Urinary bladder (tissue), 4 donors: ENCODE data around the gene OTUB2. TPM values are rescaled to one million over a fixed set of nuclear protein-coding genes. Genes with fewer than 3 reads are reported as not detected.

Source experiments
- DNase-seq: peaks from one replicate; pipeline ENCODE4 v3.0.0-alpha.2; 2015; ENCODE audit errors: extremely low spot score
- H3K27ac ChIP-seq: one replicate; pipeline ENCODE4 v1.5.1; 2013; ENCODE audit warnings: low read depth, mild to moderate bottlenecking, moderate library complexity
- H3K36me3 ChIP-seq: one replicate; pipeline ENCODE4 v1.6.1; 2013; ENCODE audit warnings: mild to moderate bottlenecking, moderate library complexity; ENCODE audit not compliant: insufficient read depth
- H3K4me1 ChIP-seq: one replicate; pipeline ENCODE4 v1.6.1; 2013; ENCODE audit warnings: mild to moderate bottlenecking, moderate library complexity; ENCODE audit not compliant: insufficient read depth
- H3K4me3 ChIP-seq: one replicate; pipeline ENCODE4 v1.5.1; 2013; ENCODE audit warnings: low read depth, low read length
- WGBS: extraction: QIAGEN DNeasy Blood & Tissue Kit; methylation state at CpG from one replicate; pipeline ENCODE4 v1.1.7; 2013; 5-methylcytosine and 5-hydroxymethylcytosine counted together
- polyA plus RNA-seq: library from polyadenylated mRNA; stranded (reverse); fragments of 200-250 nt; gene quantifications from one replicate; pipeline ENCODE4 v1.2.3, GENCODE V29; 2013
- total RNA-seq: library from RNA; depleted of rRNA; stranded (reverse); fragments of >200 nt; gene quantifications from one replicate; pipeline ENCODE4 v1.2.3, GENCODE V29; 2014
- donor health status: healthy with polysubstance abuse.
- donor health status: healthy.

OTUB2 gene
- 2.0 TPM for total RNA-seq
- 0.41 TPM for polyA plus RNA-seq

GRCh38 chr14:94026173-94026888 lies at the start of gene OTUB2:
Gene OTUB2 (plus strand): TSS chr14:94026340. CDS start chr14:94026538, 198 bp downstream.
- H3K36me3 ChIP-seq, result no peaks in the 10 kb centered on the region
- WGBS, result under 1% methylated on average over 74 of the region's 74 CpGs
- no peaks in the 10 kb centered on the region for H3K4me1 ChIP-seq
- DNase-seq, result peak; percentile 98
- no peak within 1 kb of the TSS for H3K27ac ChIP-seq
- H3K4me3 ChIP-seq, result peak within 1 kb of the TSS; percentile 59

- Histone ChIP-seq H3K36me3 (no peaks in the 10 kb centered on the region), H3K4me3 (peak within 1 kb of the TSS; percentile 32), H3K4me1 (no peaks in the 10 kb centered on the region), H3K27ac (peak within 1 kb of the TSS; percentile 57)
- DNase-seq, result no peak
- WGBS, result 10% methylated on average over 12 of the region's 12 CpGs
These were observed 49.6 kb upstream of the OTUB2 start, which contains the start of gene ASB2 for GRCh38 chr14:93976477-93977057. Gene ASB2 (minus strand): TSS chr14:93976570. CDS start chr14:93964539, 12,031 bp downstream.

GRCh38 chr14:93977171-93977570 lies 49.0 kb upstream of the OTUB2 start:
- no peaks in the 10 kb centered on the region for H3K36me3 ChIP-seq
- H3K27ac ChIP-seq, result peak overlapping the region; percentile 57
- 64% methylated on average over 5 of the region's 5 CpGs for WGBS
- H3K4me3 ChIP-seq, result no peak overlapping the region
- no peak for DNase-seq
- no peaks in the 10 kb centered on the region for H3K4me1 ChIP-seq

- Histone ChIP-seq H3K27ac (no peak overlapping the region), H3K4me1 (no peaks in the 10 kb centered on the region), H3K4me3 (no peak overlapping the region), H3K36me3 (no peaks in the 10 kb centered on the region)
- WGBS, result 85% methylated on average over 11 of the region's 11 CpGs
- no peak for DNase-seq
These were observed 48.2 kb upstream of the OTUB2 start for GRCh38 chr14:93977790-93978581.

DNA sequence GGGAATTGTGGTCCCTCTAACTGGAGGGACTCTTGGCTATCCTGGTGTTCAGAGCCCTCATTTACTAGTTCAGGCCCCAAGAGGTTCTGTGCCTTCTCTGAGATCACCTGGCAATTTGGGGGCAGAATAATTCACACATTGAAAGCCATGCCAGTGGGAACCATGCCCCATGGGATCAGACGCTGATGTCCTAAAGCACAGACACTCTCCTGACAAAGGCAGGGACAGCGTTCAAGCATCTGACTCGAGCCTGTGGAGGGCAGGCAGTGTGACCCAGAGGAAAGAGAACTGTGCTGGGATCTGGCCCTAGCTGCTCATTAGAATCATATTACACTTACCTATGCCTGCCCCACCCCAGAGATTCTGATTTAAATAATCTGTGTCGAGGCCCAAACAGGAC lies 47.4 kb upstream of the OTUB2 start:
- DNase-seq, result no peak
- H3K4me3 ChIP-seq, result no peak overlapping the region
- 83% methylated on average over 4 of the region's 4 CpGs for WGBS
- H3K36me3 ChIP-seq, result no peaks in the 10 kb centered on the region
- H3K4me1 ChIP-seq, result no peaks in the 10 kb centered on the region
- H3K27ac ChIP-seq, result no peak overlapping the region

DNA sequence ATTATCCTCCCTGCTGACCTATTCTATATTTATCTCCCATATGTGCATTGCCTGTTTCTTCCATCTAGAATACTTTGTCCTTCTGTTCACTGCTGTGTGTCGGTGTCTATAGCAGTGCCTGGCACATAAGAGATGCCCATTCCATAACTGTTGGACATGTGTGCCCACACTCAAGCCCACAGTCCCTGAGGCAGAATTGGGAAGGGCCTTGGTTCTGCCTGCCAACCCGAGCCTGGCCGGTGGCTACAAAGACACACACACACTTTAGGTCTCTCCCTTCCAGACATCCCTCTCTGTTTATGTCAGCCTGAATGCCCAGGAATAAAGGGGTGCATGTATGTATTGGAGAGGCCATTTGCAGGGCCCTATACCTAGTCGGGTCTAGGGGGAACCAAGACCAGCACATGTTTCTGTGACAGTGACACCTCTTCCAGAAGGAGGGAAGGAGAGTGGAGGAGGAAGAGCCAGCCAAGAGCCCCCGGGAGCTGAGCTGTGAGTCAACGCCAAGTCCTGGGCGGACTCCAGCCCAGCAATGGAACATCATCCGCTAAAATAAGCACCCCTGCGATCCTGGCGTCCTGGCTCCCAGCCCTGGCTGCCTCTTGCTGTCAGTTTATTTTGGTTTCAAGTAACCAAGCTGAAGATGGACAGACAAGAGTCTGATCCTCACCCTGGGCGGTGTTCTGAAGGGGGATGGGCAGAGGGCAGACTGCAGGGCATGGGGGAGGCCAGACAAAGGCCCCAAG lies 45.5 kb upstream of the OTUB2 start:
- Histone ChIP-seq H3K36me3 (no peaks in the 10 kb centered on the region), H3K4me1 (no peaks in the 10 kb centered on the region), H3K27ac (no peak overlapping the region), H3K4me3 (no peak overlapping the region)
- DNase-seq, result no peak
- 34% methylated on average over 11 of the region's 11 CpGs for WGBS

DNA sequence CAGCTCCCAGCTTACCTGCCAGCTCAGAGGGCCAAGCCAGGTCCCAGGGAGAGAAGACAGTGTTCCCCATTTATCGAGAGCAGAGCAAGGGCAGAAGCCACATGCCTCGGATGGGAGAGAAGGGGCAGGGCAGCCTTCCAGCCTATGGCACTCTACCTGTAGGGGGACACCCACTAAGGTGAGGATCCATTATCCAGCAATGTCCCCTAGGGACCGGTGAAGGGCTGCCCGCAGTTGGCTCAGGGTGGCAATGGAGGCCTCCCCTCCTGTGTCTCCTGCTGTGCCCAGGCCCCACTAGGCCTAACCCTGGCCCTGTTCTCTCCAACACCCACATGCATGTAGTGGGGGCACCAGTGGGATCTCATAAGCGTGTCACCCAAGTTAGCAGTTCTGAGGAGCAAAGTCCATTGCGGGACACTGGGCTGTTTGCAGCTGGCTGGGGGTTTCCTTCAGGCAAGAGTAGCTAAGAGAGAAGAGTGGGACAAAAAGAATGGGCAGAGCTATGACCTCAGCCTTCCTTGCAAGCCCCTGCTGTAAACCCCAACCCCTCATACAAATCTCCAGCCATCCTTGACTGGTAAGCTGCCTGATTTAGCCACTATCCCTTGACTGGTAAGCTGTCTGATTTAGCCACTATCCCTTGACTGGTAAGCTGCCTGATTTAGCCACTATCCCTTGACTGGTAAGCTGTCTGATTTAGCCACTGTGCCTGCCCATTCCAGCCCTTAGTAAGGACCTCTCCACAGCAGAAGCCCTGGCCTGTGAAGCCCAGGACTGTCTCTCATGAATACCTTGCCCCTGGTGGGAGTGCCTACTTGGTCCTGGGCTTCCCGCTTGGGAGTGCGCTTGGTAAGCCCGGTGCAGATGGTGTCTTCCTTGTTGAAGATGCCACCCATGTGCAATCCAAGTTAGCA lies 44.6 kb upstream of the OTUB2 start:
- WGBS, result 90% methylated on average over 9 of the region's 9 CpGs
- H3K4me1 ChIP-seq, result no peaks in the 10 kb centered on the region
- H3K27ac ChIP-seq, result no peak overlapping the region
- DNase-seq, result no peak
- no peak overlapping the region for H3K4me3 ChIP-seq
- H3K36me3 ChIP-seq, result no peaks in the 10 kb centered on the region

- no peaks in the 10 kb centered on the region for H3K36me3 ChIP-seq
- no peak overlapping the region for H3K4me3 ChIP-seq
- no peak overlapping the region for H3K27ac ChIP-seq
- WGBS, result 81% methylated on average over 10 of the region's 10 CpGs
- DNase-seq, result no peak
- H3K4me1 ChIP-seq, result no peaks in the 10 kb centered on the region
These were observed 43.7 kb upstream of the OTUB2 start for GRCh38 chr14:93982230-93983007.

- no peak for DNase-seq
- H3K36me3 ChIP-seq, result no peaks in the 10 kb centered on the region
- 83% methylated on average over 3 of the region's 3 CpGs for whole genome bisulfite sequencing
- no peak overlapping the region for H3K27ac ChIP-seq
- H3K4me3 ChIP-seq, result no peak overlapping the region
- no peaks in the 10 kb centered on the region for H3K4me1 ChIP-seq
These were observed 42.1 kb upstream of the OTUB2 start for GRCh38 chr14:93984070-93984469.

DNA sequence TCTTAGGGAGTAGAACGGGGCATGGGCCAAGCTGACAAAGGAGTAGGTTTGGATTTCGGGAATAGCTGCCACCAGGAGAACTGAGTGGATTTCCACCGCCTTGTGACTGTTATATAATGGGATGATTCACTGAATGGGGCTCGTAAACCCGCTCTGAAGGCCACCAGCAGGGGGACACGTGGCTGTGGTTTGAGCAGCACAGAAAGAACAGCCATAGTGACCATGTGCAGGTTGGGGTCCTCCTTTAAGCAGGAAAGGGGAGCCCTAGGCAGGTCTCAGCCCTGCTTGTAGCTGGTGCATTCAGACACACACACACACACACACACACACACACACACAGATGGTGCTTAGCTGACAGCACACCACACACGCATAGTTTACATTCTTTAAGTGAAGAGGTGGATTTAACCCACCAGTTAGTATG lies 41.1 kb upstream of the OTUB2 start:
- Histone ChIP-seq H3K4me3 (no peak overlapping the region), H3K4me1 (no peaks in the 10 kb centered on the region), H3K36me3 (no peaks in the 10 kb centered on the region), H3K27ac (no peak overlapping the region)
- no peak for DNase-seq
- 18% methylated on average over 7 of the region's 7 CpGs for WGBS

- DNase-seq, result no peak
- 75% methylated on average over 9 of the region's 9 CpGs for WGBS
- H3K36me3 ChIP-seq, result no peaks in the 10 kb centered on the region
- no peak overlapping the region for H3K4me3 ChIP-seq
- H3K27ac ChIP-seq, result no peak overlapping the region
- H3K4me1 ChIP-seq, result no peaks in the 10 kb centered on the region
These were observed 39.2 kb upstream of the OTUB2 start for GRCh38 chr14:93986955-93987354.

- Histone ChIP-seq H3K4me3 (no peak overlapping the region), H3K4me1 (no peaks in the 10 kb centered on the region), H3K36me3 (no peaks in the 10 kb centered on the region), H3K27ac (no peak overlapping the region)
- WGBS, result 77% methylated on average over 12 of the region's 12 CpGs
- DNase-seq, result no peak
These were observed 38.8 kb upstream of the OTUB2 start for GRCh38 chr14:93987376-93987775.
